ENCODE results near the gene SLC36A4.

SLC36A4 gene

GRCh38 chr11:93169950-93170561, 27.7 kb downstream of the SLC36A4 start:
- no peaks in the 10 kb centered on the region for H4K20me1 ChIP-seq (ENCODE audit: insufficient read depth, low read length, poor library complexity, severe bottlenecking)
- peaks cover 3% of the 10 kb centered on the region for H3K4me1 ChIP-seq (ENCODE audit: insufficient read depth, low read length, poor library complexity, severe bottlenecking)
- H3K79me2 ChIP-seq (ENCODE audit: insufficient read depth, low read length): no peaks in the 10 kb centered on the region
- no peaks in the 10 kb centered on the region for H3F3A ChIP-seq (ENCODE audit: low read depth)
- H3K9me3 ChIP-seq (ENCODE audit: insufficient read depth, low read depth, low read length): no peaks in the 10 kb centered on the region
- no peak overlapping the region for H3K9ac ChIP-seq (ENCODE audit: low read depth, low read length, poor library complexity, severe bottlenecking)
- no peak overlapping the region for H2AFZ ChIP-seq (ENCODE audit: low read length)
- H3K4me2 ChIP-seq (ENCODE audit: low read depth, low read length, poor library complexity, severe bottlenecking): no peak overlapping the region
- H3K27me3 ChIP-seq (ENCODE audit: insufficient read depth, low read length, poor library complexity, severe bottlenecking): no peaks in the 10 kb centered on the region
- no peaks in the 10 kb centered on the region for H3K36me3 ChIP-seq (ENCODE audit: insufficient read depth, low read length)
- H3K4me3 ChIP-seq (ENCODE audit: low read length, poor library complexity, severe bottlenecking): no peak overlapping the region
- no peaks in the 10 kb centered on the region for H3K9me2 ChIP-seq (replicated peaks; ENCODE audit: low read depth, low read length)
- TF ChIP-seq CTCF (conservative IDR thresholded peaks at IDR 0.05; ENCODE audit: low read length) (peak; percentile 52), EZH2phosphoT487 (IDR thresholded peaks at IDR 0.05; ENCODE audit: borderline replicate concordance) (no peak)

- peaks cover 6% of the 10 kb centered on the region; the same call in 1 of the 2 replicates for H3K36me3 ChIP-seq (ENCODE audit: insufficient read depth, low read length)
- H3K9ac ChIP-seq (ENCODE audit: low read depth, low read length, poor library complexity, severe bottlenecking): no peak overlapping the region
- TF ChIP-seq CTCF (conservative IDR thresholded peaks at IDR 0.05; ENCODE audit: low read length) (no peak), EZH2phosphoT487 (IDR thresholded peaks at IDR 0.05; ENCODE audit: borderline replicate concordance) (no peak)
- no peak overlapping the region for H3K4me2 ChIP-seq (ENCODE audit: low read depth, low read length, poor library complexity, severe bottlenecking)
- no peaks in the 10 kb centered on the region for H4K20me1 ChIP-seq (ENCODE audit: insufficient read depth, low read length, poor library complexity, severe bottlenecking)
- peaks cover 3% of the 10 kb centered on the region for H3K4me1 ChIP-seq (ENCODE audit: insufficient read depth, low read length, poor library complexity, severe bottlenecking)
- no peaks in the 10 kb centered on the region for H3K9me3 ChIP-seq (ENCODE audit: insufficient read depth, low read depth, low read length)
- no peaks in the 10 kb centered on the region for H3K27me3 ChIP-seq (ENCODE audit: insufficient read depth, low read length, poor library complexity, severe bottlenecking)
- H3F3A ChIP-seq (ENCODE audit: low read depth): no peaks in the 10 kb centered on the region
- H2AFZ ChIP-seq (ENCODE audit: low read length): no peak overlapping the region
- H3K79me2 ChIP-seq (ENCODE audit: insufficient read depth, low read length): no peaks in the 10 kb centered on the region
- no peaks in the 10 kb centered on the region for H3K9me2 ChIP-seq (replicated peaks; ENCODE audit: low read depth, low read length)
- H3K4me3 ChIP-seq (ENCODE audit: low read length, poor library complexity, severe bottlenecking): no peak overlapping the region
These were observed 28.6 kb downstream of the SLC36A4 start for GRCh38 chr11:93169143-93169542.

DNA sequence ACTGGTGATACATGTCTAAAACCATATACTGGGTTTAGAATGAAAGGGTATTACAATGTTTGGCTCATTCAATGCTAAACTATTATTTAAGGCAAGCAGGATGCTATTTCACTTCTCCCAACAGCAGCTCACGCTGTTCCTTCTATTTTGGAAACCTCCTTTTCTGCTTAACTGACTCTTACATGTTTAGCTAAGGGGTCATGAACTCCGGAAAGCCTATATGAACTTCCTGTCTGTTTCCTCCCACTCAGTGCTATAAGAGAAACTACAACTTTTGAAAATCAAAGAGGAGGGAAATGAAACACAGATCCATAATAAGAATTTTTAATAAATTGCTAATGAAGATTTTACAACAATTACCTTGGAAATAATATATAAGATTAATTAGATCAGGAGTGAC, 30.9 kb downstream of the SLC36A4 start:
- TF ChIP-seq CTCF (conservative IDR thresholded peaks at IDR 0.05; ENCODE audit: low read length) (no peak), EZH2phosphoT487 (IDR thresholded peaks at IDR 0.05; ENCODE audit: borderline replicate concordance) (no peak)
- H3K4me3 ChIP-seq (ENCODE audit: low read length, poor library complexity, severe bottlenecking): no peak overlapping the region
- no peaks in the 10 kb centered on the region for H3F3A ChIP-seq (ENCODE audit: low read depth)
- no peak overlapping the region for H2AFZ ChIP-seq (ENCODE audit: low read length)
- H3K9me2 ChIP-seq (replicated peaks; ENCODE audit: low read depth, low read length): no peaks in the 10 kb centered on the region
- no peaks in the 10 kb centered on the region for H3K79me2 ChIP-seq (ENCODE audit: insufficient read depth, low read length)
- peaks cover 14% of the 10 kb centered on the region; the same call in 1 of the 2 replicates for H3K36me3 ChIP-seq (ENCODE audit: insufficient read depth, low read length)
- H4K20me1 ChIP-seq (ENCODE audit: insufficient read depth, low read length, poor library complexity, severe bottlenecking): no peaks in the 10 kb centered on the region
- no peak overlapping the region for H3K9ac ChIP-seq (ENCODE audit: low read depth, low read length, poor library complexity, severe bottlenecking)
- no peaks in the 10 kb centered on the region for H3K9me3 ChIP-seq (ENCODE audit: insufficient read depth, low read depth, low read length)
- no peak overlapping the region for H3K4me2 ChIP-seq (ENCODE audit: low read depth, low read length, poor library complexity, severe bottlenecking)
- H3K27me3 ChIP-seq (ENCODE audit: insufficient read depth, low read length, poor library complexity, severe bottlenecking): no peaks in the 10 kb centered on the region
- H3K4me1 ChIP-seq (ENCODE audit: insufficient read depth, low read length, poor library complexity, severe bottlenecking): peaks cover 3% of the 10 kb centered on the region
